Tibial artery (tissue), 4 donors: ENCODE data around the gene RCOR1.

Source experiments
- DNase-seq, 2 donors: peaks; one replicate each; pipeline ENCODE4 v3.0.0-alpha.2; 2019
- H3K27ac ChIP-seq, 2 donors: fragments of 200-600 bp; sonication (generic) in 1 of 2; 1 replicate in 1 of 2; 2 replicates in 1 of 2; pipeline ENCODE4 v1.5.1; 2018 to 2019; ENCODE audit warnings: mild to moderate bottlenecking in 1 of 2
- H3K27me3 ChIP-seq, 2 donors: fragments of 200-600 bp; sonication (generic) in 1 of 2; one replicate each; pipeline versions ENCODE4 v1.5.1 to v1.6.0; 2016 to 2019
- H3K36me3 ChIP-seq, 3 donors: fragments of 200-600 bp; sonication (generic) in 2 of 3; one replicate each; pipeline ENCODE4 v1.5.1; 2016 to 2019; ENCODE audit warnings: mild to moderate bottlenecking in 2 of 3
- H3K4me1 ChIP-seq, 4 donors: fragments of 200-600 bp; sonication (generic) in 2 of 4; 1 replicate in 3 of 4; 2 replicates in 1 of 4; pipeline ENCODE4 v1.5.1; 2016 to 2019
- H3K4me3 ChIP-seq, 2 donors: fragments of 200-600 bp; sonication (generic) in 1 of 2; 1 replicate in 1 of 2; 2 replicates in 1 of 2; pipeline ENCODE4 v1.5.1; 2018 to 2019; ENCODE audit warnings: mild to moderate bottlenecking in 2 of 2
- H3K9me3 ChIP-seq, 3 donors: fragments of 200-600 bp; sonication (generic) in 1 of 3; one replicate each; pipeline ENCODE4 v1.5.1; 2016 to 2019
- CTCF ChIP-seq, 2 experiments: fragments of 200-600 bp in 1 of 2; fragments of 450-650 bp in 1 of 2; IDR thresholded peaks; one replicate each; pipeline ENCODE4 v1.5.1; 2017 to 2019; ENCODE audit warnings: antibody characterized with exemption in 2 of 2, mild to moderate bottlenecking in 1 of 2, moderate library complexity in 1 of 2
- intact Hi-C: fragments of 100-400 bp; cut with DNase I; formaldehyde crosslinking; loops from one replicate; pipeline ENCODE4 v1.15.0; 2023; ENCODE audit warnings: low total_unique reads

The RCOR1 gene

GRCh38 chr14:102754370-102755262, 162.2 kb downstream of the RCOR1 start:
- no peaks in the 10 kb centered on the region for H3K36me3 ChIP-seq
- intact Hi-C loops: loop anchor here (5.0 kb wide), 1 partner anchor 48 kb away; no protein-coding TSS in a partner anchor
- H3K27me3 ChIP-seq: peaks cover 0 to 9% of the 10 kb centered on the region in 2 donors
- no peak for DNase-seq
- TF ChIP-seq CTCF (IDR thresholded peaks at IDR 0.05): no peak
- H3K27ac ChIP-seq: no peak overlapping the region
- H3K4me3 ChIP-seq: no peak overlapping the region
- no peaks in the 10 kb centered on the region for H3K9me3 ChIP-seq
- no peaks in the 10 kb centered on the region for H3K4me1 ChIP-seq

GRCh38 chr14:102757646-102758045, 165.2 kb downstream of the RCOR1 start:
- Histone ChIP-seq H3K4me3 (no peak overlapping the region), H3K27ac (no peak overlapping the region), H3K36me3 (no peaks in the 10 kb centered on the region), H3K9me3 (no peaks in the 10 kb centered on the region), H3K27me3 (peaks cover 0 to 24% of the 10 kb centered on the region in 2 donors), H3K4me1 (no peaks in the 10 kb centered on the region)
- DNase-seq: no peak
- TF ChIP-seq CTCF (IDR thresholded peaks at IDR 0.05): no peak
- intact Hi-C loops: no loop called here

- no peak overlapping the region for H3K4me3 ChIP-seq
- no peaks in the 10 kb centered on the region for H3K4me1 ChIP-seq
- TF ChIP-seq CTCF (IDR thresholded peaks at IDR 0.05): no peak
- no peak for DNase-seq
- intact Hi-C loops: no loop called here
- H3K9me3 ChIP-seq: no peaks in the 10 kb centered on the region
- peaks cover 0 to 27% of the 10 kb centered on the region in 2 donors for H3K27me3 ChIP-seq
- H3K36me3 ChIP-seq: no peaks in the 10 kb centered on the region
- no peak overlapping the region for H3K27ac ChIP-seq
Observed at GRCh38 chr14:102758087-102758486, 165.6 kb downstream of the RCOR1 start.

GRCh38 chr14:102759456-102760187, 167.2 kb downstream of the RCOR1 start:
- no peaks in the 10 kb centered on the region for H3K9me3 ChIP-seq
- no peak for TF ChIP-seq CTCF (IDR thresholded peaks at IDR 0.05)
- intact Hi-C loops: no loop called here
- H3K4me3 ChIP-seq: no peak overlapping the region
- no peaks in the 10 kb centered on the region for H3K4me1 ChIP-seq
- H3K27ac ChIP-seq: no peak overlapping the region
- no peak for DNase-seq
- peaks cover 0 to 28% of the 10 kb centered on the region in 2 donors for H3K27me3 ChIP-seq
- H3K36me3 ChIP-seq: no peaks in the 10 kb centered on the region

- H3K27ac ChIP-seq: no peak overlapping the region
- no peak overlapping the region for H3K4me3 ChIP-seq
- H3K4me1 ChIP-seq: no peaks in the 10 kb centered on the region
- peaks cover 0 to 28% of the 10 kb centered on the region in 2 donors for H3K27me3 ChIP-seq
- H3K36me3 ChIP-seq: no peaks in the 10 kb centered on the region
- no peaks in the 10 kb centered on the region for H3K9me3 ChIP-seq
- DNase-seq: no peak
- intact Hi-C loops: no loop called here
- no peak for TF ChIP-seq CTCF (IDR thresholded peaks at IDR 0.05)
Observed at GRCh38 chr14:102760496-102761193, 168.2 kb downstream of the RCOR1 start.
